SU-DHL-6 (cell line): ENCODE results near the gene AQP10.

Source experiments
- CTCF ChIP-seq: fragments of 200-600 bp; sonication (generic); IDR thresholded peaks from one replicate; pipeline ENCODE4 v1.5.1; 2017; ENCODE audit warnings: antibody characterized with exemption, mild to moderate bottlenecking, low read length, moderate library complexity; ENCODE audit not compliant: insufficient read depth, poor library complexity, severe bottlenecking
- EZH2phosphoT487 ChIP-seq: fragments of 200-600 bp; sonication (generic), shearing (Covaris generic); conservative IDR thresholded peaks from 2 replicates; pipeline ENCODE4 v1.6.1; 2018; ENCODE audit warnings: mild to moderate bottlenecking, antibody characterized with exemption, low read length, moderate library complexity, mixed read lengths

GRCh38 chr1:154288661-154289060 lies 32.2 kb upstream of the AQP10 start:
- TF ChIP-seq CTCF (no peak), EZH2phosphoT487 (no peak)
